Keratinocyte (primary cell): ENCODE results near the gene GPC3. TPM values are rescaled to one million over a fixed set of nuclear protein-coding genes. Genes with fewer than 3 reads are reported as not detected.

Source experiments
- DNase-seq: peaks from one replicate; pipeline ENCODE4 v3.0.0-alpha.2; 2011; ENCODE audit warnings: low read depth, missing footprints, low spot score
- FAIRE-seq: peaks from 2 replicates; lab custom pipeline; 2011; peaks lifted over from hg19 to GRCh38; lab: Jason Lieb, UNC
- H2AFZ ChIP-seq: 2 replicates; pipeline ENCODE4 v1.6.0; 2012; ENCODE audit warnings: low read length, control low read depth, inconsistent platforms; ENCODE audit not compliant: control insufficient read depth
- H3K27ac ChIP-seq: 2 replicates; pipeline ENCODE4 v1.5.1; 2011; ENCODE audit warnings: low read length; ENCODE audit not compliant: control insufficient read depth, insufficient read depth
- H3K27me3 ChIP-seq: 3 replicates; pipeline ENCODE4 v1.6.0; 2011; ENCODE audit warnings: low read length; ENCODE audit not compliant: control insufficient read depth, insufficient read depth; ENCODE audit errors: extremely low read depth
- H3K36me3 ChIP-seq, 2 experiments: 2 replicates in 1 of 2; 3 replicates in 1 of 2; pipeline ENCODE4 v1.5.1; 2011; ENCODE audit warnings: low read length in 2 of 2, mild to moderate bottlenecking in 1 of 2; ENCODE audit not compliant: control insufficient read depth in 2 of 2, insufficient read depth in 2 of 2; ENCODE audit errors: extremely low read depth in 1 of 2
- H3K4me1 ChIP-seq: 3 replicates; pipeline ENCODE4 v1.5.1; 2011; ENCODE audit warnings: low read length; ENCODE audit not compliant: control insufficient read depth, insufficient read depth; ENCODE audit errors: extremely low read depth
- H3K4me2 ChIP-seq: 3 replicates; pipeline ENCODE4 v1.6.0; 2011; ENCODE audit warnings: low read depth, low read length; ENCODE audit not compliant: control insufficient read depth, insufficient read depth; ENCODE audit errors: extremely low read depth
- H3K4me3 ChIP-seq, 3 experiments: fragments of 200-600 bp in 1 of 3; sonication (generic) in 1 of 3; 2 replicates in 2 of 3; 3 replicates in 1 of 3; pipeline ENCODE4 v1.5.1; 2011 to 2016; ENCODE audit warnings: low read length in 3 of 3, mild to moderate bottlenecking in 3 of 3, control low read depth in 2 of 3, inconsistent platforms in 1 of 3, low read depth in 1 of 3, mixed read lengths in 1 of 3, mixed run types in 1 of 3, moderate library complexity in 1 of 3; ENCODE audit not compliant: control insufficient read depth in 2 of 3, insufficient read depth in 2 of 3; ENCODE audit errors: extremely low read depth in 1 of 3
- H3K79me2 ChIP-seq: 2 replicates; pipeline ENCODE4 v1.6.0; 2012; ENCODE audit warnings: low read length; ENCODE audit not compliant: control insufficient read depth, insufficient read depth
- H3K9ac ChIP-seq: 3 replicates; pipeline ENCODE4 v1.6.0; 2011; ENCODE audit warnings: low read length; ENCODE audit not compliant: control insufficient read depth, insufficient read depth; ENCODE audit errors: extremely low read depth
- H3K9me1 ChIP-seq: 3 replicates; pipeline ENCODE4 v1.6.0; 2011; ENCODE audit warnings: low read length; ENCODE audit not compliant: control insufficient read depth, insufficient read depth; ENCODE audit errors: extremely low read depth
- H3K9me3 ChIP-seq: 2 replicates; pipeline ENCODE4 v1.5.1; 2012; ENCODE audit warnings: low read depth, low read length; ENCODE audit not compliant: control insufficient read depth
- H4K20me1 ChIP-seq: 3 replicates; pipeline ENCODE4 v1.6.0; 2011; ENCODE audit warnings: low read length; ENCODE audit not compliant: control insufficient read depth, insufficient read depth; ENCODE audit errors: extremely low read depth
- CTCF ChIP-seq, 3 experiments: IDR thresholded peaks in 1 of 3; conservative IDR thresholded peaks in 1 of 3; optimal IDR thresholded peaks in 1 of 3; 2 replicates in 2 of 3; 3 replicates in 1 of 3; pipeline versions ENCODE3 to v1.5.1; 2011; ENCODE audit warnings: low read length in 3 of 3, mild to moderate bottlenecking in 3 of 3, moderate library complexity in 2 of 3, control low read depth in 1 of 3, inconsistent platforms in 1 of 3; ENCODE audit not compliant: insufficient read depth in 2 of 3; ENCODE audit errors: extremely low read depth in 1 of 3
- EZH2 ChIP-seq: IDR thresholded peaks from one replicate; pipeline ENCODE4 v1.6.1; 2012; ENCODE audit warnings: inconsistent platforms, mild to moderate bottlenecking, low read length, moderate library complexity
- dilution Hi-C: fragments of 300-500 bp; cut with MboI; formaldehyde crosslinking; loops from one replicate; pipeline ENCODE4 v1.7.0; 2020; ENCODE audit warnings: low sequenced_read_pairs; ENCODE audit not compliant: extremely low pct_ligation_motif_present
- polyA plus RNA-seq, 5 experiments: library from polyadenylated mRNA; depleted of rRNA in 3 of 5; stranded (reverse) in 3 of 5; stranded (forward) in 1 of 5; unstranded in 1 of 5; fragments of >200 nt; gene quantifications; 1 replicate in 1 of 5; 2 replicates in 3 of 5; 3 replicates in 1 of 5; pipeline versions ENCODE4 v1.2.1 to v1.2.3, GENCODE V29; 2011 to 2012; ENCODE audit warnings: missing spikeins in 2 of 5, low read depth in 1 of 5, low replicate concordance in 1 of 5

The GPC3 gene
- polyA plus RNA-seq, 1 donor (not counting 4 experiments of a cell fraction or from before 2014, with no cell fraction given): 0.03 TPM

- no peaks in the 10 kb centered on the region for H3K9me3 ChIP-seq
- no peak overlapping the region for H3K4me3 ChIP-seq
- H3K4me1 ChIP-seq: no peaks in the 10 kb centered on the region
- no peaks in the 10 kb centered on the region for H3K27me3 ChIP-seq
- no peaks in the 10 kb centered on the region for H3K9me1 ChIP-seq
- H2AFZ ChIP-seq: no peak overlapping the region
- H3K36me3 ChIP-seq: no peaks in the 10 kb centered on the region
- H3K4me2 ChIP-seq: no peak overlapping the region
- dilution Hi-C loops: no loop called here
- H4K20me1 ChIP-seq: no peaks in the 10 kb centered on the region
- TF ChIP-seq CTCF (optimal IDR thresholded peaks at IDR 0.05 in 1 of 3, IDR thresholded peaks at IDR 0.05 in 1 of 3, conservative IDR thresholded peaks at IDR 0.05 in 1 of 3; ENCODE audit: extremely low read depth in 1 of 3, insufficient read depth in 2 of 3, low read length in 3 of 3) (no peak), EZH2 (no peak)
- DNase-seq: no peak
- H3K9ac ChIP-seq: no peak overlapping the region
- no peak overlapping the region for H3K27ac ChIP-seq
- no peak for FAIRE-seq
- no peaks in the 10 kb centered on the region for H3K79me2 ChIP-seq
Measured at GRCh38 chrX:133849676-133850075, 135.7 kb downstream of the GPC3 start.

- no peak overlapping the region for H3K27ac ChIP-seq
- no peak for DNase-seq
- no peaks in the 10 kb centered on the region for H3K79me2 ChIP-seq
- H3K9me3 ChIP-seq: no peaks in the 10 kb centered on the region
- no peaks in the 10 kb centered on the region for H3K27me3 ChIP-seq
- H3K9ac ChIP-seq: no peak overlapping the region
- no peaks in the 10 kb centered on the region for H3K9me1 ChIP-seq
- H3K36me3 ChIP-seq: no peaks in the 10 kb centered on the region
- no peaks in the 10 kb centered on the region for H4K20me1 ChIP-seq
- H2AFZ ChIP-seq: no peak overlapping the region
- no peak for FAIRE-seq
- H3K4me1 ChIP-seq: no peaks in the 10 kb centered on the region
- TF ChIP-seq CTCF (optimal IDR thresholded peaks at IDR 0.05 in 1 of 3, IDR thresholded peaks at IDR 0.05 in 1 of 3, conservative IDR thresholded peaks at IDR 0.05 in 1 of 3; ENCODE audit: extremely low read depth in 1 of 3, insufficient read depth in 2 of 3, low read length in 3 of 3): no peak
- no peak for TF ChIP-seq EZH2
- H3K4me2 ChIP-seq: no peak overlapping the region
- dilution Hi-C loops: no loop called here
- no peak overlapping the region for H3K4me3 ChIP-seq
Measured at GRCh38 chrX:133847340-133847994, 137.9 kb downstream of the GPC3 start.
